Mesothelial cell of epicardium (in vitro differentiated cells): Measurements from ENCODE around the gene TMCO6. TPM values are rescaled to one million over a fixed set of nuclear protein-coding genes. Genes with fewer than 3 reads are reported as not detected.

Experiments used
- DNase-seq, 2 experiments: peaks; one replicate each; pipeline ENCODE4 v3.0.0; 2021; ENCODE audit warnings: low spot score in 2 of 2; ENCODE audit not compliant: unreplicated experiment in 2 of 2
- H3K27ac Mint-ChIP-seq: 2 replicates; pipeline ENCODE4 v1.8.0; 2021; ENCODE audit warnings: mixed read lengths
- H3K27me3 Mint-ChIP-seq: 2 replicates; pipeline ENCODE4 v1.8.0; 2021; ENCODE audit warnings: low read depth, mixed read lengths
- H3K36me3 Mint-ChIP-seq: 2 replicates; pipeline ENCODE4 v1.8.0; 2021; ENCODE audit warnings: mixed read lengths
- H3K4me1 Mint-ChIP-seq: 2 replicates; pipeline ENCODE4 v1.8.0; 2021; ENCODE audit warnings: mixed read lengths
- H3K4me3 Mint-ChIP-seq: 2 replicates; pipeline ENCODE4 v1.8.0; 2021; ENCODE audit warnings: mild to moderate bottlenecking, moderate library complexity, mixed read lengths
- H3K9me3 Mint-ChIP-seq: 2 replicates; pipeline ENCODE4 v1.8.0; 2021; ENCODE audit warnings: mixed read lengths
- total RNA-seq: library from RNA; stranded (reverse); gene quantifications from 3 replicates; pipeline ENCODE4 v1.2.1, GENCODE V29; 2021
- TF ChIP-seq, protein P1 (sequence below): fragments of 200-600 bp; sonication (generic); IDR thresholded peaks from one replicate; pipeline ENCODE4 v1.5.0; 2021; ENCODE audit warnings: antibody characterized with exemption; ENCODE audit not compliant: unreplicated experiment

TMCO6 gene
- total RNA-seq, 1 donor from 2014 or later, result 21.0 TPM

DNA sequence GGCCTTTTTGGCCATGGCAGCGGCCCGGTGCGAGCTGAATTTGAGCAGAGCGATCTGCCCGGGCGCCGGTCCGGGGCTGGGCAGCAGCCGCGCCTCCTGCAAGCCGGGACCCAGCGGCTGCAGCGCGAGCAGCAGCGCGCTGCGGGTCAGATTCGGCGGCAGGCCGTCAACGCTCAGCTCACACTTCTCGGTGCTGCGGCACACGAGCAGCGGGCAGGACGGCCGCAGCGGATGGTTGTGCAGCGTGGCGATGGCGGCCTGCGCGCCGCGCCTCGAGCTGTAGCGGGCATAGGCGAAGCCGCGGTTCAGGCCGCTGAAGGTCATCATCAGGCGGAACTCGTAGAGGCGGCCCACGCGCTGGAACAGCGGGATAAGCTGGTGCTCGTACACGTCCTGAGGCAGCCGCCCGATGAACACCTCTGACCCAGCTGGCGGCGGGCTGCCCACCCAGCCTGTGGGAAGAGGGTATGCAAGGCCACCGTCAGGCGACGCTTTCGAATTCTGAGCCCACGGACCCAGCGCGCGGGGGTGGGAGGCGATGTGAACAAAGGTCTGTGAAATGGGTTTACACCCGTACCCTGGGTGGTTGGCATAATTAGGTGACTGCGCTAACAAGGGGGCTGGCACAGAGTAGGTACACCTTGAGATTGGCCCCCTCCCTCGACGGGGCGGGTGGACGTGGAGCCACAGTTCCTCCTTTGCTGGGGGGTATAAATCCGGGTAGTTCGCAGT is 33.4 kb downstream of the TMCO6 start:
- Mint-ChIP-seq H3K27me3 (no peaks in the 10 kb centered on the region), H3K27ac (no peak overlapping the region), H3K36me3 (peaks cover 46% of the 10 kb centered on the region), H3K4me1 (no peaks in the 10 kb centered on the region), H3K9me3 (no peaks in the 10 kb centered on the region), H3K4me3 (no peak overlapping the region)
- TF ChIP-seq, protein P1, sequence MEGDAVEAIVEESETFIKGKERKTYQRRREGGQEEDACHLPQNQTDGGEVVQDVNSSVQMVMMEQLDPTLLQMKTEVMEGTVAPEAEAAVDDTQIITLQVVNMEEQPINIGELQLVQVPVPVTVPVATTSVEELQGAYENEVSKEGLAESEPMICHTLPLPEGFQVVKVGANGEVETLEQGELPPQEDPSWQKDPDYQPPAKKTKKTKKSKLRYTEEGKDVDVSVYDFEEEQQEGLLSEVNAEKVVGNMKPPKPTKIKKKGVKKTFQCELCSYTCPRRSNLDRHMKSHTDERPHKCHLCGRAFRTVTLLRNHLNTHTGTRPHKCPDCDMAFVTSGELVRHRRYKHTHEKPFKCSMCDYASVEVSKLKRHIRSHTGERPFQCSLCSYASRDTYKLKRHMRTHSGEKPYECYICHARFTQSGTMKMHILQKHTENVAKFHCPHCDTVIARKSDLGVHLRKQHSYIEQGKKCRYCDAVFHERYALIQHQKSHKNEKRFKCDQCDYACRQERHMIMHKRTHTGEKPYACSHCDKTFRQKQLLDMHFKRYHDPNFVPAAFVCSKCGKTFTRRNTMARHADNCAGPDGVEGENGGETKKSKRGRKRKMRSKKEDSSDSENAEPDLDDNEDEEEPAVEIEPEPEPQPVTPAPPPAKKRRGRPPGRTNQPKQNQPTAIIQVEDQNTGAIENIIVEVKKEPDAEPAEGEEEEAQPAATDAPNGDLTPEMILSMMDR, result no peak
- DNase-seq, result no peak

DNA sequence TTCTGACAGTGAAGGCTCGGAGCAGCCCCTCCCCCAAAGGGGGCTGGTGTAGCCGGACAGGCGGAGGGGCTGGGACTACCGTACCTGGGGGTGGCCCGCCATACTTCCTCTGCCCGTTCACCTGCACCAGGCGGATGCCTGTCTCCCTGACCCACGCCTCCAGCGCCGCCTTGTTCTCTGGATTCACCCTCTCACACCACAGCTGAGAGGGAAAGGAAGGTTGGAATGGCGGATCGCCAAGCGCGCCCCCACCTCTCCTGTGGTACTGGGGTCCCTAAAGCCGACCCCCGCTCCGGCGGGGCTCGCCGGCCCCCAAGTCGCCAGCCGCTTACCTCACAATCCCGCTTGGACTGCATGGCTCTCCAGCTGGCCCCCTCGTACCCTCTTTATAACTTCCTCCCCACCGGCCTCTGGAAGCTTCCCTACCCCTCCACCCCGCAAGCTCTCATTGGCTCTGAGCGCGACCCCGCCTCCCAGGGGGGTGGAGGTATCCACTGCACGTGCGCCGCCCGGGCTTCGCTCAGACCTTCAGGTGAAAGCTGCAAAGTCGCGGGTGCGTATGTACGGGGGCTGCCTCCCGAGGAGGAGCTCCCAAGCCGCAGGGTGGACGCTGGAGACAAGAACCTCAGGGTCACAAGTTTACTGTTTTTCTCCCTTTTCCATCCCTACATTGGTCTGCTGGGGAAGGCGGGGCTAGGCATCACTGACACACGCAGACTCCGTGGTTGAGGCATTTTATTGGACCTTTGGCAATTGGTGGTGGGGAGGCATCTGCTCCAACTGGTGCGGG is 34.1 kb downstream of the TMCO6 start, which contains the start of gene DND1:
Gene DND1 (minus strand): TSS at position 390 of the 790 bp plus-strand sequence. CDS start 34 bp downstream, at position 356.
- Mint-ChIP-seq H3K27me3 (no peaks in the 10 kb centered on the region), H3K27ac (no peak within 1 kb of the TSS), H3K4me3 (no peak within 1 kb of the TSS), H3K9me3 (no peaks in the 10 kb centered on the region), H3K36me3 (peaks cover 46% of the 10 kb centered on the region), H3K4me1 (no peaks in the 10 kb centered on the region)
- TF ChIP-seq, protein P1, result no peak
- DNase-seq, result no peak

DNA sequence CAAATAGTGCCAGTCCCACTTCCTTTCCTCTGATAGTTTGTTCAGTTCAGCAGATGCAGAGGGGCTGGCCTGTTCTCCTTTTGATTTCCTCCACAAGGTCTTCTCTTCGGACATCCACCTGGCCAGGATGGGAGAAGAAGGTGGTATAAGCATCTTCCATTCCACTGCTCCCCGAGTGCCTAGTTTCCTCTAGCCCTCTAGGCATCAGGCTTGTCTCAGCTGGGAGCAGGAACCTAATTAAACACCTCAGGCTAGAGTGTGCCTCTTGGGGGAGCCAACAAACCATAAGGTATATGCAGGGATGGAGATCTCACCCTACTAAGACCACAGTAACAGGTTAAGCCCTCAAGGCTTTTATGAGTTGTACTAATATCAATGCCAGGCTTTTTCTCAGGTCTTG is 35.0 kb downstream of the TMCO6 start:
- peaks cover 39% of the 10 kb centered on the region for H3K36me3 Mint-ChIP-seq
- H3K9me3 Mint-ChIP-seq, result no peaks in the 10 kb centered on the region
- no peak overlapping the region for H3K27ac Mint-ChIP-seq

DNA sequence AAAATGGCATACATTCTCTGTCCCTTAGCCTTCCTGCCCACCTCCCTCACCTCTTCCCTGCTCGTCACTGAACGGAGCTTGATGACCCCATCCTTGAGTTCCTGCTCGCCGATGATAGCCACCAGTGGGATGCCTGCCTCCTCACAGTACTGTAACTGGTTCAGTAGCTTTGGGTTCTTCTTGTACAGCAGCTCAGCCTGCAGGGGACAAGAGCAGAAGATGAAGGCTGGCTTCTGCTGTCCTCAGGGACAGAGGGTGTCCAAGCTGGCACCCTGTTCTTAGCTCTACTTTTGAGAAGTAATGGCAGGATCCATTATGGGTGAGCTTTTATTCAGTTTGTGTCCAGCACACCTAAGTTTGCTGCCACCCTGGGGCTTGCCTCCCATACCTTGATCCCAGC is 35.4 kb downstream of the TMCO6 start:
- TF ChIP-seq, protein P1, result no peak
- no peaks in the 10 kb centered on the region for H3K4me1 Mint-ChIP-seq
- H3K27ac Mint-ChIP-seq, result no peak overlapping the region
- H3K9me3 Mint-ChIP-seq, result no peaks in the 10 kb centered on the region
- H3K27me3 Mint-ChIP-seq, result no peaks in the 10 kb centered on the region
- DNase-seq, result no peak
- peaks cover 35% of the 10 kb centered on the region for H3K36me3 Mint-ChIP-seq
- no peak overlapping the region for H3K4me3 Mint-ChIP-seq

More for the DNA sequence above, 35.0 kb downstream of the TMCO6 start:
- no peak for DNase-seq
- TF ChIP-seq, protein P1, result no peak
- no peaks in the 10 kb centered on the region for H3K27me3 Mint-ChIP-seq
- H3K4me3 Mint-ChIP-seq, result no peak overlapping the region
- no peaks in the 10 kb centered on the region for H3K4me1 Mint-ChIP-seq

DNA sequence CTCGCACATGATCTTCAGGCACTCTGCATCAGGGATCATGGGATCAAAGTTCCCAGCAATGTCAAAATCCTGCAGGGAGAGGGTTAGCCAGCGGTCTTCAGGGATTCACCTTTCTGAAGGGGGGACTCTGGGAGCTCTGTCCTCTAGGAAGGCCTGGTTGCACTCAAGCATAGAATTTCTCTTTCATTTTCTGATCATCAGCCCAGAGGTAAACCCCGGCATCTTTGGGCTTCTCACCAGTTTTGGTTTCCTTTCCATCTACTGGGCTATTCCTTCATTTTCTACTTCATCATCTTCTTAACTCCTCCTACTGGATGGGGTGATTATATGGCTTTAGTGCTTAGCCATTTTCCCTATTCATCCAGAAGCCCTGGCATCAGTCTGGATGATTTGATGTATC is 38.7 kb downstream of the TMCO6 start:
- TF ChIP-seq, protein P1, result no peak
- H3K4me3 Mint-ChIP-seq, result no peak overlapping the region
- no peak for DNase-seq
- no peaks in the 10 kb centered on the region for H3K9me3 Mint-ChIP-seq
- no peaks in the 10 kb centered on the region for H3K4me1 Mint-ChIP-seq
- no peaks in the 10 kb centered on the region for H3K27me3 Mint-ChIP-seq
- no peak overlapping the region for H3K27ac Mint-ChIP-seq
- H3K36me3 Mint-ChIP-seq, result peaks cover 37% of the 10 kb centered on the region
